Loucy (cell line): ENCODE results near the gene ARID1B.

ENCODE experiments used
- H2AFZ ChIP-seq: fragments of 200-600 bp; sonication (generic); 2 replicates; pipeline ENCODE4 v1.6.0; 2016; ENCODE audit warnings: antibody characterized with exemption, mild to moderate bottlenecking, low read length, moderate library complexity
- H3F3A ChIP-seq: fragments of 200-600 bp; 2 replicates; pipeline ENCODE4 v1.6.0; 2016; ENCODE audit warnings: antibody characterized with exemption, low read depth, mild to moderate bottlenecking
- H3K27me3 ChIP-seq: fragments of 200-600 bp; sonication (generic); 2 replicates; pipeline ENCODE4 v1.6.1; 2014; ENCODE audit warnings: low read length, mild to moderate bottlenecking; ENCODE audit not compliant: insufficient read depth, poor library complexity, severe bottlenecking
- H3K36me3 ChIP-seq: fragments of 200-600 bp; sonication (generic); 2 replicates; pipeline ENCODE4 v1.6.1; 2016; ENCODE audit warnings: low read length; ENCODE audit not compliant: insufficient read depth
- H3K4me1 ChIP-seq: fragments of 200-600 bp; sonication (generic); 2 replicates; pipeline ENCODE4 v1.5.1; 2014; ENCODE audit warnings: low read length, mild to moderate bottlenecking; ENCODE audit not compliant: insufficient read depth, poor library complexity, severe bottlenecking
- H3K4me2 ChIP-seq: fragments of 200-600 bp; sonication (generic); 2 replicates; pipeline ENCODE4 v1.6.0; 2014; ENCODE audit warnings: antibody characterized with exemption, low read length, low read depth, mild to moderate bottlenecking; ENCODE audit not compliant: poor library complexity, severe bottlenecking
- H3K4me3 ChIP-seq: fragments of 200-600 bp; sonication (generic); 2 replicates; pipeline ENCODE4 v1.5.1; 2014; ENCODE audit warnings: low read length, mild to moderate bottlenecking, mixed read lengths; ENCODE audit not compliant: poor library complexity, severe bottlenecking
- H3K79me2 ChIP-seq: fragments of 200-600 bp; sonication (generic); 2 replicates; pipeline ENCODE4 v1.6.1; 2014; ENCODE audit warnings: low read length; ENCODE audit not compliant: insufficient read depth
- H3K9ac ChIP-seq: fragments of 200-600 bp; sonication (generic); 2 replicates; pipeline ENCODE4 v1.6.0; 2014; ENCODE audit warnings: mild to moderate bottlenecking, low read depth, low read length, moderate library complexity; ENCODE audit not compliant: poor library complexity, severe bottlenecking
- H3K9me2 ChIP-seq: fragments of 200-600 bp; sonication (generic); replicated peaks from 2 replicates; pipeline ENCODE4 v1.6.1; 2016; ENCODE audit warnings: low read depth, low read length, mixed read lengths
- H3K9me3 ChIP-seq: fragments of 200-600 bp; sonication (generic); 2 replicates; pipeline ENCODE4 v1.6.1; 2014; ENCODE audit warnings: mild to moderate bottlenecking, antibody characterized with exemption, low read length, low read depth; ENCODE audit not compliant: insufficient read depth
- H4K20me1 ChIP-seq: fragments of 200-600 bp; sonication (generic); 2 replicates; pipeline ENCODE4 v1.6.0; 2014; ENCODE audit warnings: antibody characterized with exemption, low read length, mild to moderate bottlenecking; ENCODE audit not compliant: insufficient read depth, poor library complexity, severe bottlenecking
- EZH2phosphoT487 ChIP-seq: fragments of 200-600 bp; IDR thresholded peaks from 2 replicates; pipeline ENCODE4 v1.6.1; 2018; ENCODE audit warnings: antibody characterized with exemption, mild to moderate bottlenecking, moderate library complexity, borderline replicate concordance
- TF ChIP-seq, protein P1 (sequence below): fragments of 200-600 bp; sonication (generic); conservative IDR thresholded peaks from 2 replicates; pipeline ENCODE4 v1.5.1; 2014; ENCODE audit warnings: mild to moderate bottlenecking, antibody characterized with exemption, low read length

Gene ARID1B

DNA sequence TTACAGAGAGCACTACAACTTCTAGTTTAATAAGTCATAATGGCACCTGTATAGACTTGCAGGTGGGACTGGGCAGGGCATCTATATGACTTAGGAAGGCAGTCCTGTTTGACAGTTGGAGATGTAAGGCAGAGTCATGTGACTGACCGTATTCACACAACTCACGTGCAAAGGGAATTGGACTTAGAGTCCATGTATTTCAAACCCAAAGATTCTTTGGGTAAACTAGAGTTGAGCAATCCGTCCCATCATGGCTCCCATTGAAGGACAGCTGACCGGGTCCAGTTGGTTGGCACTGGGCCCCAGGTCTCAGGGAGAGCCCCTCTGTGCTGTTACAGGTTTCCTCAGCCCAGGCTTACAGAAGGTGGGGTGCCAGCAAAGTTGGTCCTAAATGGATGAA is 121.9 kb downstream of the ARID1B start:
- Histone ChIP-seq H3K27me3 (no peaks in the 10 kb centered on the region), H3K4me1 (peaks cover 36% of the 10 kb centered on the region), H2AFZ (no peak overlapping the region), H3K4me3 (no peak overlapping the region), H3K9ac (no peak overlapping the region), H3K79me2 (peaks cover 89% of the 10 kb centered on the region), H3F3A (no peaks in the 10 kb centered on the region), H3K9me3 (no peaks in the 10 kb centered on the region), H4K20me1 (peaks cover 65% of the 10 kb centered on the region), H3K4me2 (no peak overlapping the region), H3K9me2 (no peaks in the 10 kb centered on the region), H3K36me3 (peaks cover 14% of the 10 kb centered on the region; the same call in 1 of the 2 replicates)
- no peak for TF ChIP-seq EZH2phosphoT487
- TF ChIP-seq, protein P1, sequence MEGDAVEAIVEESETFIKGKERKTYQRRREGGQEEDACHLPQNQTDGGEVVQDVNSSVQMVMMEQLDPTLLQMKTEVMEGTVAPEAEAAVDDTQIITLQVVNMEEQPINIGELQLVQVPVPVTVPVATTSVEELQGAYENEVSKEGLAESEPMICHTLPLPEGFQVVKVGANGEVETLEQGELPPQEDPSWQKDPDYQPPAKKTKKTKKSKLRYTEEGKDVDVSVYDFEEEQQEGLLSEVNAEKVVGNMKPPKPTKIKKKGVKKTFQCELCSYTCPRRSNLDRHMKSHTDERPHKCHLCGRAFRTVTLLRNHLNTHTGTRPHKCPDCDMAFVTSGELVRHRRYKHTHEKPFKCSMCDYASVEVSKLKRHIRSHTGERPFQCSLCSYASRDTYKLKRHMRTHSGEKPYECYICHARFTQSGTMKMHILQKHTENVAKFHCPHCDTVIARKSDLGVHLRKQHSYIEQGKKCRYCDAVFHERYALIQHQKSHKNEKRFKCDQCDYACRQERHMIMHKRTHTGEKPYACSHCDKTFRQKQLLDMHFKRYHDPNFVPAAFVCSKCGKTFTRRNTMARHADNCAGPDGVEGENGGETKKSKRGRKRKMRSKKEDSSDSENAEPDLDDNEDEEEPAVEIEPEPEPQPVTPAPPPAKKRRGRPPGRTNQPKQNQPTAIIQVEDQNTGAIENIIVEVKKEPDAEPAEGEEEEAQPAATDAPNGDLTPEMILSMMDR = no peak

DNA sequence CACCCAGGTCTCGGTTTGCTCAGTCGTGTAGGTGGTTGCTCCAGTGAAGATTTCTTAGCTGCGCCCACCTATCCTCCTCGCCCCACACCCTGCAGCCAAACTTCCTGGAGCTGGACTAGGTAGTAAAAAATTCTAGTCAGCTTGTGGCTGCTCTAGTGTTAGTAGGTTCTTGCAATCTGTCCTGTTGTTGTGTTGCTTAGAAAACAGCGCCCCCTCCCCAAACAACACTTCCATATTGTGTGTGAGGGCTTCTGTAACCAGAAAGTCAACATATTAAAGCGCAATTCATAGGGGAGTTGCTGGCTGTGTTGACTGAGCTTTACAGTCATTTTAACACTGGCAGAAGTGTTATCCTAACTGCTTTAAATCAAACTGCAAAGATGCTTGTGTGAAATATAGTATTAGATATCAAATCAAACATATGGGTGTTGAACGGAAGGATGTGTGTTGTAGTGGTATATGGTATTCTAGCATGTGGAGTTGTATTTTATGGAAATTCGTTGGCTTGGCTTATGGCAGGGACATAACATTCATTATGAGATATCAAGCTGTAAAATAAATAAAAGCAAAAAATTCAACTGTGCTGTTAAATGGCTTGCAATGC is 122.5 kb downstream of the ARID1B start:
- H3K9ac ChIP-seq = no peak overlapping the region
- H3K9me2 ChIP-seq = no peaks in the 10 kb centered on the region
- H3K4me3 ChIP-seq = no peak overlapping the region
- peaks cover 89% of the 10 kb centered on the region for H3K79me2 ChIP-seq
- no peak for TF ChIP-seq EZH2phosphoT487
- TF ChIP-seq, protein P1 = 0 out of 2 replicates have a peak, but pooled peaks have one; percentile 17
- H3F3A ChIP-seq = no peaks in the 10 kb centered on the region
- H2AFZ ChIP-seq = no peak overlapping the region
- H4K20me1 ChIP-seq = peaks cover 70% of the 10 kb centered on the region
- no peak overlapping the region for H3K4me2 ChIP-seq
- H3K27me3 ChIP-seq = no peaks in the 10 kb centered on the region
- H3K4me1 ChIP-seq = peaks cover 36% of the 10 kb centered on the region
- H3K36me3 ChIP-seq = peaks cover 20% of the 10 kb centered on the region; the same call in 1 of the 2 replicates
- H3K9me3 ChIP-seq = no peaks in the 10 kb centered on the region

DNA sequence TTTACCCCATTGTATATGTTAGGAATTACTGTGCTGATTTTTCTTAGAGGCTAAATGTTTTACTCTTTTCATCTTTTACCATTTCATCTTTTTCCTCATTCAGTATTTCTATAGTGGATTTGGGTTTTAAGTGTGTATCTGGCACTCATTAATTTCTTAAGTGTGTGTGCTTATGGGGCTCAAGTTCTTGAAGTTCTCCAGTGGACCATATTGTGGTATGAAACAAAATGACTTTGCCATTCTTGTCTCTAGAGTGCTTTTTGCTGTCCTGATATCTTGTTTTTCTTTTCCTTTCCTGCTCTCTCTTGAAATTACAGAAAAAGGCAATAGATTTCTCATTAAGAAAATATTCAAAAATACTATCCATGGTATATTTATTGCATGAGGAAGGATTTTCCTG is 123.1 kb downstream of the ARID1B start:
- Histone ChIP-seq H3K4me2 (no peak overlapping the region), H3K79me2 (peaks cover 89% of the 10 kb centered on the region), H3K9ac (no peak overlapping the region), H3F3A (no peaks in the 10 kb centered on the region), H3K4me3 (no peak overlapping the region), H2AFZ (no peak overlapping the region), H3K4me1 (peaks cover 36% of the 10 kb centered on the region), H3K9me2 (no peaks in the 10 kb centered on the region), H3K9me3 (no peaks in the 10 kb centered on the region), H3K36me3 (peaks cover 25% of the 10 kb centered on the region; the same call in 1 of the 2 replicates), H3K27me3 (no peaks in the 10 kb centered on the region), H4K20me1 (peaks cover 66% of the 10 kb centered on the region)
- TF ChIP-seq, protein P1 = no peak
- no peak for TF ChIP-seq EZH2phosphoT487
